ENCODE data around the gene CLEC17A. TPM values are rescaled to one million over a fixed set of nuclear protein-coding genes. Genes with fewer than 3 reads are reported as not detected.

The CLEC17A gene
- total and polyA plus RNA-seq, 2 of the 8 experiments (the other 6 are each of a cell fraction or from before 2014, with no cell fraction given): not detected

- no peak overlapping the region for H2BK15ac ChIP-seq (ENCODE audit: low read length)
- no peak overlapping the region for H2BK120ac ChIP-seq (replicated peaks; ENCODE audit: low read depth, low read length)
- H3K79me1 ChIP-seq (ENCODE audit: low read depth, low read length): peaks cover 12% of the 10 kb centered on the region
- no peak overlapping the region for H2AK5ac ChIP-seq (ENCODE audit: low read depth, low read length)
- no peak overlapping the region for H4K91ac ChIP-seq (replicated peaks; ENCODE audit: insufficient read length, low read length)
- H3K9me3 ChIP-seq (ENCODE audit: insufficient read depth in 2 of 2, low read depth in 1 of 2, low read length in 1 of 2): no peaks in the 10 kb centered on the region
- H3K27me3 ChIP-seq (replicated peaks in 1 of 4; ENCODE audit: control insufficient read depth in 3 of 4, extremely low read depth in 1 of 4, insufficient read depth in 3 of 4, low read length in 3 of 4): no peaks in the 10 kb centered on the region
- no peak overlapping the region for H3K4me3 ChIP-seq (ENCODE audit: extremely low read depth in 1 of 4, insufficient read depth in 2 of 4, low read depth in 3 of 4, low read length in 4 of 4)
- no peak overlapping the region; the same call in 1 of the 2 replicates for H2BK5ac ChIP-seq (ENCODE audit: low read depth, low read length)
- no peaks in the 10 kb centered on the region for H3K23me2 ChIP-seq (ENCODE audit: low read depth, low read length)
- no peak overlapping the region for H3K18ac ChIP-seq (ENCODE audit: extremely low read depth, low read length)
- no peak for TF ChIP-seq CEBPB (IDR thresholded peaks at IDR 0.05; ENCODE audit: low read depth, low read length)
- TF ChIP-seq SP4 (IDR thresholded peaks at IDR 0.05; ENCODE audit: low read length): no peak
- no peak for TF ChIP-seq TEAD4 (IDR thresholded peaks at IDR 0.05; ENCODE audit: low read depth, low read length)
- TF ChIP-seq POLR2A (IDR thresholded peaks at IDR 0.05; ENCODE audit: control extremely low read depth in 1 of 2, low read depth in 2 of 2, low read length in 2 of 2): no peak
- TF ChIP-seq ASH2L (IDR thresholded peaks at IDR 0.05; ENCODE audit: low read length): no peak
- TF ChIP-seq SRF (IDR thresholded peaks at IDR 0.05; ENCODE audit: low read depth, low read length): no peak
- no peak for TF ChIP-seq SIRT6 (IDR thresholded peaks at IDR 0.05; ENCODE audit: low read length)
- no peak for TF ChIP-seq TBP (IDR thresholded peaks at IDR 0.05; ENCODE audit: low read depth, low read length)
- TF ChIP-seq TAF1 (IDR thresholded peaks at IDR 0.05; ENCODE audit: low read depth, low read length): no peak
- no peak for TF ChIP-seq RAD21 (IDR thresholded peaks at IDR 0.05 in 1 of 2, conservative IDR thresholded peaks at IDR 0.05 in 1 of 2; ENCODE audit: low read depth in 2 of 2, low read length in 2 of 2)
- TF ChIP-seq JUN (IDR thresholded peaks at IDR 0.05; ENCODE audit: low read depth, low read length): no peak
- TF ChIP-seq JUND (IDR thresholded peaks at IDR 0.05; ENCODE audit: low read length): no peak
- POLR2A ChIA-PET (ENCODE audit: partially characterized antibody): interaction anchor here (0.6 to 1.7 kb wide), 4 partner anchors 18 to 163 kb away, joined by 3 to 4 read pairs (median 4); no protein-coding TSS in a partner anchor
- peaks cover 7 to 16% of the 10 kb centered on the region in 2 experiments for H4K20me1 ChIP-seq (replicated peaks in 1 of 2; ENCODE audit: control insufficient read depth in 1 of 2, insufficient read depth in 2 of 2, low read length in 2 of 2)
- DNase-seq (ENCODE audit: low read depth in 1 of 2, low spot score in 2 of 2) (no peak), FAIRE-seq (no peak)
- H3K36me3 ChIP-seq (ENCODE audit: control insufficient read depth in 2 of 4, insufficient read depth in 4 of 4, low read length in 3 of 4): no peaks in the 10 kb centered on the region
- peaks cover 0 to 19% of the 10 kb centered on the region in 2 experiments; a peak in 1 of 4 replicates for H3K79me2 ChIP-seq (ENCODE audit: control insufficient read depth in 1 of 2, insufficient read depth in 2 of 2, low read length in 2 of 2)
- no peak overlapping the region for H3K14ac ChIP-seq (ENCODE audit: insufficient read length)
- H3K9ac ChIP-seq (replicated peaks in 1 of 4; ENCODE audit: extremely low read depth in 1 of 4, low read depth in 3 of 4, low read length in 3 of 4): peak overlapping the region in 1 of 4 experiments; percentile 32; a peak in 1 of 7 replicates
- WGBS, 2 experiments (ENCODE audit: extremely low coverage in 1 of 2, insufficient coverage in 1 of 2, insufficient read length in 1 of 2, insufficient replicate concordance in 2 of 2, low coverage in 1 of 2, low lambda C conversion rate in 2 of 2, missing lambda C conversion rate in 1 of 2): 97% methylated on average over 9 of the region's 9 CpGs; no CpG with 5 or more reads in 1 of the 2 experiments
- H3K4me1 ChIP-seq (replicated peaks in 1 of 4; ENCODE audit: control insufficient read depth in 3 of 4, insufficient read depth in 4 of 4, low read length in 3 of 4): peaks cover 0 to 12% (median 8%) of the 10 kb centered on the region in 4 experiments; a peak in 6 of 7 replicates
- H3K4ac ChIP-seq (replicated peaks; ENCODE audit: insufficient read length, low read depth, low read length): no peak overlapping the region
- no peak overlapping the region for H2BK20ac ChIP-seq (ENCODE audit: low read length)
- H3K23ac ChIP-seq (ENCODE audit: insufficient read length): no peak overlapping the region
- H2BK12ac ChIP-seq (ENCODE audit: low read depth, low read length): no peak overlapping the region
- no peak overlapping the region for H3K56ac ChIP-seq (replicated peaks; ENCODE audit: insufficient read length, low read depth, low read length)
- no peak overlapping the region for H2AFZ ChIP-seq (ENCODE audit: low read length)
- H3K4me2 ChIP-seq (ENCODE audit: insufficient read depth in 1 of 2, low read depth in 2 of 2, low read length in 2 of 2): no peak overlapping the region
- 0 out of 2 replicates have a peak overlapping the region, but pooled peaks have one; percentile 52 for H3K27ac ChIP-seq (ENCODE audit: low read depth, low read length)
- H4K5ac ChIP-seq (ENCODE audit: insufficient read length, low read depth, low read length): no peak overlapping the region
- CTCF ChIA-PET (ENCODE audit: partially characterized antibody): interaction anchor here (0.5 to 6.3 kb wide), 15 partner anchors 8 to 143 kb away, joined by 3 to 47 read pairs (median 3); partner anchors contain the start of gene NDUFB7
- peak overlapping the region; percentile 46; the same call in 1 of the 2 replicates for H4K8ac ChIP-seq (ENCODE audit: extremely low read depth, insufficient read depth, low read length)
Measured at GRCh38 chr19:14553939-14554243, 29.0 kb upstream of the CLEC17A start.
